H9 (cell line): Measurements from ENCODE around the gene SLIT1. TPM values are rescaled to one million over a fixed set of nuclear protein-coding genes. Genes with fewer than 3 reads are reported as not detected.
A peak's percentile ranks its signal among the peaks of the same experiment; 100 is the strongest.

Experiments used
- DNase-seq: peaks from one replicate; pipeline ENCODE4 v3.0.0-alpha.2; 2017
- H2AFZ ChIP-seq: one replicate; pipeline ENCODE4 v1.6.1; 2013; ENCODE audit warnings: mild to moderate bottlenecking, low read length, control low read depth, moderate library complexity
- H2AK5ac ChIP-seq: 2 replicates; pipeline ENCODE4 v1.6.1; 2013; ENCODE audit warnings: low read length, control low read depth, mixed read lengths; ENCODE audit not compliant: insufficient read length
- H2BK120ac ChIP-seq: one replicate; pipeline ENCODE4 v1.6.1; 2013; ENCODE audit warnings: low read depth, mild to moderate bottlenecking, low read length, control low read depth, inconsistent platforms; ENCODE audit not compliant: poor library complexity, severe bottlenecking
- H2BK12ac ChIP-seq: 2 replicates; pipeline ENCODE4 v1.6.1; 2013; ENCODE audit warnings: low read length, control low read depth, mixed read lengths, low read depth; ENCODE audit not compliant: insufficient read length
- H2BK15ac ChIP-seq: 2 replicates; pipeline ENCODE4 v1.6.1; 2013; ENCODE audit warnings: low read depth, low read length, control low read depth
- H2BK20ac ChIP-seq: one replicate; pipeline ENCODE4 v1.6.1; 2013; ENCODE audit warnings: low read depth, mild to moderate bottlenecking, low read length, control low read depth, inconsistent platforms; ENCODE audit not compliant: poor library complexity, severe bottlenecking
- H2BK5ac ChIP-seq: 2 replicates; pipeline ENCODE4 v1.6.1; 2013; ENCODE audit warnings: low read length, control low read depth, mixed read lengths; ENCODE audit not compliant: insufficient read length
- H3K14ac ChIP-seq: 2 replicates; pipeline ENCODE4 v1.6.1; 2013; ENCODE audit warnings: low read length, control low read depth; ENCODE audit not compliant: insufficient read depth
- H3K18ac ChIP-seq: 2 replicates; pipeline ENCODE4 v1.6.1; 2013; ENCODE audit warnings: low read depth, mild to moderate bottlenecking, mixed read lengths, low read length, control low read depth; ENCODE audit not compliant: insufficient read length
- H3K23ac ChIP-seq: 2 replicates; pipeline ENCODE4 v1.6.1; 2013; ENCODE audit warnings: low read length, control low read depth, mixed read lengths, low read depth; ENCODE audit not compliant: insufficient read length
- H3K23me2 ChIP-seq: 2 replicates; pipeline ENCODE4 v1.6.1; 2013; ENCODE audit warnings: low read depth, mild to moderate bottlenecking, mixed read lengths, low read length, control low read depth; ENCODE audit not compliant: insufficient read length, poor library complexity, severe bottlenecking
- H3K27ac ChIP-seq: 2 replicates; pipeline ENCODE4 v1.5.1; 2013; ENCODE audit warnings: low read length, control low read depth, mixed read lengths, low read depth; ENCODE audit not compliant: insufficient read length
- H3K27me3 ChIP-seq: 2 replicates; pipeline ENCODE4 v1.6.1; 2013; ENCODE audit warnings: low read length, control low read depth, inconsistent platforms; ENCODE audit not compliant: insufficient read depth
- H3K4ac ChIP-seq: 2 replicates; pipeline ENCODE4 v1.6.1; 2013; ENCODE audit warnings: low read depth, mild to moderate bottlenecking, control low read depth, inconsistent platforms, low read length, moderate library complexity
- H3K4me1 ChIP-seq: 2 replicates; pipeline ENCODE4 v1.6.1; 2013; ENCODE audit warnings: low read length, control low read depth, inconsistent platforms; ENCODE audit not compliant: insufficient read depth
- H3K4me2 ChIP-seq: 2 replicates; pipeline ENCODE4 v1.6.1; 2013; ENCODE audit warnings: low read length, control low read depth, mixed read lengths; ENCODE audit not compliant: insufficient read length, insufficient read depth
- H3K56ac ChIP-seq: 2 replicates; pipeline ENCODE4 v1.6.1; 2013; ENCODE audit warnings: low read depth, mild to moderate bottlenecking, mixed read lengths, low read length, control low read depth; ENCODE audit not compliant: insufficient read length
- H3K79me1 ChIP-seq: 2 replicates; pipeline ENCODE4 v1.6.1; 2013; ENCODE audit warnings: low read depth, mild to moderate bottlenecking, moderate library complexity, low read length, control low read depth, inconsistent platforms; ENCODE audit not compliant: insufficient read depth, poor library complexity, severe bottlenecking
- H3K79me2 ChIP-seq: 2 replicates; pipeline ENCODE4 v1.6.1; 2013; ENCODE audit warnings: low read length, control low read depth, inconsistent platforms; ENCODE audit not compliant: insufficient read depth
- H3K9ac ChIP-seq: 2 replicates; pipeline ENCODE4 v1.6.1; 2013; ENCODE audit warnings: low read length, control low read depth, mixed read lengths; ENCODE audit not compliant: insufficient read length; ENCODE audit errors: extremely low read depth
- H3K9me3 ChIP-seq: one replicate; pipeline ENCODE4 v1.6.1; 2013; ENCODE audit warnings: low read depth, low read length, inconsistent platforms; ENCODE audit not compliant: control insufficient read depth
- H3T11ph ChIP-seq: one replicate; pipeline ENCODE4 v1.6.1; 2013; ENCODE audit warnings: mild to moderate bottlenecking, low read length, control low read depth, inconsistent platforms
- H4K20me1 ChIP-seq: one replicate; pipeline ENCODE4 v1.6.1; 2013; ENCODE audit not compliant: control insufficient read depth, insufficient read length, insufficient read depth
- H4K5ac ChIP-seq: 2 replicates; pipeline ENCODE4 v1.6.1; 2013; ENCODE audit warnings: low read depth, mild to moderate bottlenecking, mixed read lengths, low read length, control low read depth; ENCODE audit not compliant: insufficient read length
- H4K8ac ChIP-seq: replicated peaks from 2 replicates; pipeline ENCODE4 v1.6.1; 2013; ENCODE audit warnings: low read length, control low read depth, mixed read lengths, low read depth; ENCODE audit not compliant: insufficient read length
- H4K91ac ChIP-seq: 2 replicates; pipeline ENCODE4 v1.6.1; 2013; ENCODE audit warnings: low read depth, mild to moderate bottlenecking, moderate library complexity, mixed read lengths, low read length, control low read depth; ENCODE audit not compliant: insufficient read length
- H3K27ac Mint-ChIP-seq, 3 experiments: 2 replicates in 2 of 3; 3 replicates in 1 of 3; pipeline ENCODE4 v1.8.0; 2020 to 2021; ENCODE audit warnings: mixed read lengths in 3 of 3, mild to moderate bottlenecking in 1 of 3, moderate library complexity in 1 of 3
- H3K27me3 Mint-ChIP-seq: 2 replicates; pipeline ENCODE4 v1.8.0; 2021; ENCODE audit warnings: low read depth, mild to moderate bottlenecking, moderate library complexity, mixed read lengths
- H3K36me3 Mint-ChIP-seq, 3 experiments: 2 replicates in 2 of 3; 3 replicates in 1 of 3; pipeline ENCODE4 v1.8.0; 2020 to 2021; ENCODE audit warnings: low read depth in 3 of 3, mixed read lengths in 3 of 3; ENCODE audit not compliant: insufficient read depth in 1 of 3
- H3K4me1 Mint-ChIP-seq, 2 experiments: 2 replicates each; pipeline ENCODE4 v1.8.0; 2020; ENCODE audit warnings: mixed read lengths in 2 of 2
- H3K4me3 Mint-ChIP-seq, 2 experiments: 2 replicates in 1 of 2; 3 replicates in 1 of 2; pipeline ENCODE4 v1.8.0; 2020 to 2021; ENCODE audit warnings: mild to moderate bottlenecking in 2 of 2, mixed read lengths in 2 of 2, moderate library complexity in 1 of 2
- H3K9me3 Mint-ChIP-seq, 2 experiments: 2 replicates in 1 of 2; 3 replicates in 1 of 2; pipeline ENCODE4 v1.8.0; 2020; ENCODE audit warnings: mild to moderate bottlenecking in 2 of 2, mixed read lengths in 2 of 2, moderate library complexity in 1 of 2
- WGBS: extraction: QIAGEN DNeasy Blood & Tissue Kit; methylation state at CpG from one replicate; pipeline ENCODE4 v1.1.7; 2013; ENCODE audit warnings: missing lambda C conversion rate, low lambda C conversion rate, mixed read lengths; ENCODE audit not compliant: insufficient read length; ENCODE audit errors: extremely low coverage; 5-methylcytosine and 5-hydroxymethylcytosine counted together
- total RNA-seq: library from RNA; stranded (reverse); gene quantifications from 2 replicates; pipeline ENCODE4 v1.2.1, GENCODE V29; 2021
- TF ChIP-seq, protein P1 (sequence below): fragments of 200-600 bp; sonication (generic); conservative IDR thresholded peaks from 3 replicates; pipeline ENCODE4 v1.8.0; 2021; ENCODE audit warnings: antibody characterized with exemption, mild to moderate bottlenecking

SLIT1 gene
- total RNA-seq, 1 experiment from 2014 or later: 0.57 TPM

DNA sequence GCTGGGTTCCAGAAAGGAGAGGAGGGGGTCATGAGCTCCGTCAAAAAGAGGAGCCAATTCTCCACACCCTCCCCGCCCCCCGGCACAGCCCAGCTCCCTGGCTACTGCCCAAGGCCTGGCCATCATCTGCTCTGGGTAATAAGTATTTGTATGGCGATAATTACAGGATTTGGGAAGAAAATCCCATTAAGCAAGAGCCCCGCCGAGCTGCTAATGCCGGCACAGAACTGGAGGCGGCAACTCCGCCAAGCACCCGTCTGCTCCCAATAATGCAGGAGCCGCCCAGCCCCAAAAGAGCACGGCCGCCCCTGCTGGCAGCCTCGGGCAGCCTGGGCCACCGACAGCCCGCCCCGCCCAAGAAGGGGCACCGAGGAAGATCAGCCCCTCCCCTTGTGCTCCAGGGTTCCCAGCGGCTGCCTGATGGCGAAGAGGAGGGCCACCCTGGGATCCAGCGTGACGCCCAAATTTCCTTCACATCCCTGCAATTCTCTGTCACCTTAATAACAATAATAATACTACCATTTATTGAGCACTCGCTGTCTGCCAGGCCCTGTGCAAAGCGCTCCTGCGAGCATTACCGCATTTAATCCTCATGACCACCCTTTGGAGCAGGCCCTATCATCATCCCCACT, 5.9 kb downstream of the SLIT1 start:
- H3K27ac ChIP-seq: no peak overlapping the region
- no peak overlapping the region for H2BK15ac ChIP-seq
- no peak overlapping the region for H4K91ac ChIP-seq
- H3K9ac ChIP-seq: no peak overlapping the region
- H2AFZ ChIP-seq: no peak overlapping the region
- H3K27me3 ChIP-seq: peaks cover 16% of the 10 kb centered on the region
- no peak overlapping the region for H3K56ac ChIP-seq
- WGBS: no CpG with 5 or more reads among the region's 26 CpGs
- peaks cover 5% of the 10 kb centered on the region for H3K23me2 ChIP-seq
- H4K5ac ChIP-seq: no peak overlapping the region
- H3K9me3 ChIP-seq: no peaks in the 10 kb centered on the region
- H4K20me1 ChIP-seq: no peaks in the 10 kb centered on the region
- no peak overlapping the region for H4K8ac ChIP-seq
- peak; percentile 90 for DNase-seq
- no peak overlapping the region for H3K27ac Mint-ChIP-seq
- H2BK5ac ChIP-seq: no peak overlapping the region
- H3K4me1 ChIP-seq: no peaks in the 10 kb centered on the region; the same call in 1 of the 2 replicates
- H3K18ac ChIP-seq: no peak overlapping the region
- no peak overlapping the region for H3K14ac ChIP-seq
- TF ChIP-seq, protein P1, sequence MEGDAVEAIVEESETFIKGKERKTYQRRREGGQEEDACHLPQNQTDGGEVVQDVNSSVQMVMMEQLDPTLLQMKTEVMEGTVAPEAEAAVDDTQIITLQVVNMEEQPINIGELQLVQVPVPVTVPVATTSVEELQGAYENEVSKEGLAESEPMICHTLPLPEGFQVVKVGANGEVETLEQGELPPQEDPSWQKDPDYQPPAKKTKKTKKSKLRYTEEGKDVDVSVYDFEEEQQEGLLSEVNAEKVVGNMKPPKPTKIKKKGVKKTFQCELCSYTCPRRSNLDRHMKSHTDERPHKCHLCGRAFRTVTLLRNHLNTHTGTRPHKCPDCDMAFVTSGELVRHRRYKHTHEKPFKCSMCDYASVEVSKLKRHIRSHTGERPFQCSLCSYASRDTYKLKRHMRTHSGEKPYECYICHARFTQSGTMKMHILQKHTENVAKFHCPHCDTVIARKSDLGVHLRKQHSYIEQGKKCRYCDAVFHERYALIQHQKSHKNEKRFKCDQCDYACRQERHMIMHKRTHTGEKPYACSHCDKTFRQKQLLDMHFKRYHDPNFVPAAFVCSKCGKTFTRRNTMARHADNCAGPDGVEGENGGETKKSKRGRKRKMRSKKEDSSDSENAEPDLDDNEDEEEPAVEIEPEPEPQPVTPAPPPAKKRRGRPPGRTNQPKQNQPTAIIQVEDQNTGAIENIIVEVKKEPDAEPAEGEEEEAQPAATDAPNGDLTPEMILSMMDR: peak; percentile 78
- H3K27me3 Mint-ChIP-seq: peaks cover 53% of the 10 kb centered on the region
- peak overlapping the region; percentile 51 to 58; a peak in 4 of 5 replicates for H3K4me3 Mint-ChIP-seq
- no peak overlapping the region for H3T11ph ChIP-seq
- H2BK120ac ChIP-seq: no peak overlapping the region
- no peak overlapping the region for H2AK5ac ChIP-seq
- H2BK20ac ChIP-seq: no peak overlapping the region
- no peak overlapping the region for H2BK12ac ChIP-seq
- no peaks in the 10 kb centered on the region for H3K79me2 ChIP-seq
- H3K36me3 Mint-ChIP-seq: no peaks in the 10 kb centered on the region; a peak in 2 of 7 replicates
- H3K4me1 Mint-ChIP-seq: peaks cover 13 to 22% of the 10 kb centered on the region in 2 experiments
- H3K4me2 ChIP-seq: peak overlapping the region; percentile 38
- H3K9me3 Mint-ChIP-seq: no peaks in the 10 kb centered on the region
- no peak overlapping the region for H3K4ac ChIP-seq
- H3K23ac ChIP-seq: no peak overlapping the region
- H3K79me1 ChIP-seq: no peaks in the 10 kb centered on the region
